Naive thymus-derived CD8-positive, alpha-beta T cell (primary cell): ENCODE data around the gene HOXD4. TPM values are rescaled to one million over a fixed set of nuclear protein-coding genes. Genes with fewer than 3 reads are reported as not detected.

Experiments
- microRNA-seq: library from miRNA; unstranded; fragments of <30 nt; microRNA quantifications from one replicate; pipeline ENCODE4 v1.2.0, GENCODE V29; 2022; ENCODE audit warnings: borderline microRNAs expressed
- polyA plus RNA-seq, 3 donors: library from polyadenylated mRNA; unstranded; fragments of 300-500 nt; fragmentation: Illumina TruSeq; gene quantifications; one replicate each; pipeline ENCODE4 v1.2.3, GENCODE V29; 2021
- total RNA-seq, 8 experiments: library from RNA in 2 of 8; stranded (reverse) in 2 of 8; gene quantifications; one replicate each; pipeline ENCODE4 v1.2.3 and lab custom pipeline; 2021 to 2026

HOXD4 gene
- total and polyA plus RNA-seq, 5 experiments from 2014 or later = not detected

Small RNA genes lying within 50 kb of the gene (microRNA-seq; reads per million reads assigned to microRNA genes)
- gene MIR10B = 2.4 reads per million

Other genes with a start within 250 kb of the HOXD4 start
- gene LNPK, start 149.3 kb upstream of the HOXD4 start, total RNA-seq = 10 to 100 TPM; 28.1 to 29.3 TPM
- 10 to 100 TPM; 12.1 to 19.5 (median 13.5) TPM for gene LNPK, start 149.3 kb upstream of the HOXD4 start, polyA plus RNA-seq
- not detected for gene EVX2, start 67.6 kb upstream of the HOXD4 start, total RNA-seq
- not detected for gene EVX2, start 67.6 kb upstream of the HOXD4 start, polyA plus RNA-seq
- gene HOXD13, start 58.8 kb upstream of the HOXD4 start, total RNA-seq = not detected
- not detected for gene HOXD13, start 58.8 kb upstream of the HOXD4 start, polyA plus RNA-seq
- gene HOXD12, start 51.8 kb upstream of the HOXD4 start, total RNA-seq = not detected
- gene HOXD12, start 51.8 kb upstream of the HOXD4 start, polyA plus RNA-seq = not detected
- gene HOXD11, start 44.3 kb upstream of the HOXD4 start, total RNA-seq = not detected
- gene HOXD11, start 44.3 kb upstream of the HOXD4 start, polyA plus RNA-seq = not detected
- not detected for gene HOXD10, start 34.8 kb upstream of the HOXD4 start, total RNA-seq
- gene HOXD10, start 34.8 kb upstream of the HOXD4 start, polyA plus RNA-seq = not detected
- gene HOXD9, start 28.8 kb upstream of the HOXD4 start, total RNA-seq = not detected
- gene HOXD9, start 28.8 kb upstream of the HOXD4 start, polyA plus RNA-seq = not detected
- not detected for gene HOXD8, start 21.8 kb upstream of the HOXD4 start, total RNA-seq
- gene HOXD8, start 21.8 kb upstream of the HOXD4 start, polyA plus RNA-seq = not detected
- not detected for gene HOXD3, start 5.8 kb downstream of the HOXD4 start, total RNA-seq
- gene HOXD3, start 5.8 kb downstream of the HOXD4 start, polyA plus RNA-seq = not detected
- gene HOXD1, start 37.1 kb downstream of the HOXD4 start, total RNA-seq = not detected
- not detected for gene HOXD1, start 37.1 kb downstream of the HOXD4 start, polyA plus RNA-seq
- 10 to 100 TPM in 1 of 2 experiments, 1 to 10 TPM in 1; 8.3 to 11.3 TPM for gene MTX2, start 117.9 kb downstream of the HOXD4 start, total RNA-seq
- gene MTX2, start 117.9 kb downstream of the HOXD4 start, polyA plus RNA-seq = 10 to 100 TPM; 16.5 to 20.0 (median 19.2) TPM